K562 (cell line): Measurements from ENCODE around the gene MFSD6. TPM values are rescaled to one million over a fixed set of nuclear protein-coding genes. Genes with fewer than 3 reads are reported as not detected.

Experiments used
- ATAC-seq: fragments of 200-7000 bp; cut with Tn5 transposase; 3 replicates; pipeline ENCODE4 v1.9.1; 2020; ENCODE audit warnings: moderate library complexity
- BruUV-seq: library from RNA; stranded (reverse); fragments of 400-500 nt; replicated peaks from 2 replicates; lab custom pipeline; 2021; lab: Mats Ljungman, UMichigan
- CTCF ChIA-PET: fragments of 300-600 bp; formaldehyde crosslinking; extraction: SDS; loops from one replicate; lab custom pipeline; 2021; ENCODE audit warnings: low intra/inter-chr PET ratio; lab: Yijun Ruan, JAX
- POLR2A ChIA-PET: fragments of 300-600, 350-650 bp; sonication (Branson Sonifier 250); formaldehyde crosslinking; extraction: SDS; loops from one replicate; lab custom pipeline; 2021; ENCODE audit warnings: antibody characterized with exemption, inconsistent platforms; lab: Yijun Ruan, JAX
- DNase-seq, 4 experiments: peaks; one replicate each; pipeline versions ENCODE4 v3.0.0 to v3.0.0-alpha.2; 2011 to 2018; ENCODE audit warnings: low spot score in 3 of 4, mixed read lengths in 3 of 4; ENCODE audit errors: extremely low read depth in 1 of 4
- FAIRE-seq: peaks from 2 replicates; lab custom pipeline; 2011; peaks lifted over from hg19 to GRCh38; lab: Jason Lieb, UNC
- H2AFZ ChIP-seq: 2 replicates; pipeline ENCODE4 v1.6.0; 2011; ENCODE audit warnings: low read depth, low read length, control low read depth, inconsistent platforms
- H3K27ac ChIP-seq: fragments of 200-600 bp; 3 replicates; pipeline ENCODE4 v1.8.0; 2011; ENCODE audit warnings: low read depth, mild to moderate bottlenecking, control low read depth, inconsistent platforms, low read length, moderate library complexity, mixed read lengths; ENCODE audit errors: extremely low read depth
- H3K27me3 ChIP-seq, 2 experiments: fragments of 300-600 bp in 1 of 2; 2 replicates in 1 of 2; 3 replicates in 1 of 2; pipeline versions ENCODE4 v1.6.0 to v1.8.0; 2011; ENCODE audit warnings: inconsistent platforms in 2 of 2, low read length in 2 of 2, mild to moderate bottlenecking in 1 of 2, mixed read lengths in 1 of 2, moderate library complexity in 1 of 2; ENCODE audit not compliant: control insufficient read depth in 2 of 2, insufficient read depth in 2 of 2
- H3K36me3 ChIP-seq: fragments of 300-600 bp; 3 replicates; pipeline ENCODE4 v1.8.0; 2011; ENCODE audit warnings: mild to moderate bottlenecking, low read length, inconsistent platforms; ENCODE audit not compliant: control insufficient read depth, insufficient read depth
- H3K4me1 ChIP-seq, 2 experiments: fragments of 200-600 bp in 1 of 2; replicated peaks in 1 of 2; 2 replicates in 1 of 2; 3 replicates in 1 of 2; pipeline versions ENCODE4 v1.5.1 to v1.8.0; 2011; ENCODE audit warnings: inconsistent platforms in 2 of 2, low read length in 2 of 2, mild to moderate bottlenecking in 1 of 2, mixed read lengths in 1 of 2, moderate library complexity in 1 of 2; ENCODE audit not compliant: control insufficient read depth in 2 of 2, insufficient read depth in 2 of 2
- H3K4me2 ChIP-seq: 2 replicates; pipeline ENCODE4 v1.6.1; 2011; ENCODE audit warnings: low read length, control low read depth, inconsistent platforms, mixed read lengths; ENCODE audit not compliant: insufficient read depth
- H3K4me3 ChIP-seq: fragments of 200-600 bp; sonication (generic), shearing (Covaris generic); 2 replicates; pipeline ENCODE4 v1.5.1; 2016; ENCODE audit warnings: control low read depth, inconsistent platforms
- H3K79me2 ChIP-seq: fragments of 200-600 bp; 3 replicates; pipeline ENCODE4 v1.8.0; 2011; ENCODE audit warnings: low read length, inconsistent platforms; ENCODE audit not compliant: control insufficient read depth, insufficient read depth
- H3K9ac ChIP-seq, 2 experiments: 2 replicates each; pipeline versions ENCODE4 v1.6.0 to v1.6.1; 2011; ENCODE audit warnings: low read depth in 2 of 2, low read length in 2 of 2, control low read depth in 1 of 2, inconsistent platforms in 1 of 2, mild to moderate bottlenecking in 1 of 2, mixed read lengths in 1 of 2; ENCODE audit not compliant: insufficient read depth in 1 of 2
- H3K9me1 ChIP-seq: one replicate; pipeline ENCODE4 v1.6.0; 2011; ENCODE audit warnings: inconsistent platforms, mild to moderate bottlenecking, low read length, moderate library complexity; ENCODE audit not compliant: control insufficient read depth, insufficient read depth
- H3K9me3 ChIP-seq: replicated peaks from 2 replicates; pipeline ENCODE4 v1.5.1; 2011; ENCODE audit warnings: low read depth, low read length, inconsistent platforms; ENCODE audit not compliant: control insufficient read depth, insufficient read depth
- H4K20me1 ChIP-seq: replicated peaks from 2 replicates; pipeline ENCODE4 v1.6.1; 2011; ENCODE audit warnings: low read length, inconsistent platforms, mixed read lengths; ENCODE audit not compliant: control insufficient read depth, insufficient read depth
- ATF1 ChIP-seq, 2 experiments: fragments of 450-650 bp in 1 of 2; IDR thresholded peaks; 2 replicates each; pipeline ENCODE4 v1.6.1; 2016; ENCODE audit warnings: missing compliant biosample characterization in 1 of 2, missing genetic modification characterization in 1 of 2
- ATF4 ChIP-seq: fragments of 450-650 bp; formaldehyde crosslinking; IDR thresholded peaks from 2 replicates; pipeline ENCODE4 v1.4.0; 2022; ENCODE audit warnings: mild to moderate bottlenecking, moderate library complexity
- ETV6 ChIP-seq, 3 experiments: fragments of 150-350 bp in 1 of 3; sonication (generic) in 1 of 3; formaldehyde crosslinking in 1 of 3; IDR thresholded peaks; 2 replicates each; pipeline versions ENCODE4 v1.6.1 to v1.8.0; 2014 to 2022; ENCODE audit warnings: borderline replicate concordance in 2 of 3, low read depth in 2 of 3, antibody characterized with exemption in 1 of 3, low read length in 1 of 3, mild to moderate bottlenecking in 1 of 3, missing genetic modification reagents in 1 of 3
- MCM2 ChIP-seq: fragments of 450-650 bp; IDR thresholded peaks from 2 replicates; pipeline ENCODE4 v1.6.1; 2017; ENCODE audit warnings: low read depth, mild to moderate bottlenecking
- NCOA6 ChIP-seq: fragments of 450-650 bp; IDR thresholded peaks from 2 replicates; pipeline ENCODE4 v1.6.1; 2017; ENCODE audit warnings: mild to moderate bottlenecking
- NFXL1 ChIP-seq: fragments of 450-650 bp; formaldehyde crosslinking; IDR thresholded peaks from 2 replicates; pipeline ENCODE4 v1.4.0; 2021; ENCODE audit warnings: mild to moderate bottlenecking
- NR4A1 ChIP-seq, 2 experiments: fragments of 250-450 bp in 1 of 2; fragments of 450-650 bp in 1 of 2; sonication (Bioruptor Pico) in 1 of 2; IDR thresholded peaks; 2 replicates each; pipeline versions ENCODE4 v1.4.0 to v1.6.1; 2016 to 2020; ENCODE audit warnings: mild to moderate bottlenecking in 2 of 2, missing compliant biosample characterization in 1 of 2, missing genetic modification characterization in 1 of 2, moderate library complexity in 1 of 2
- POLR2A ChIP-seq: fragments of 450-650 bp; conservative IDR thresholded peaks from 2 replicates; pipeline ENCODE4 v1.6.1; 2016
- ZMIZ1 ChIP-seq, 2 experiments: fragments of 150-350 bp in 1 of 2; IDR thresholded peaks; 2 replicates each; pipeline ENCODE4 v1.6.1; 2012 to 2016; ENCODE audit warnings: low read depth in 2 of 2, low read length in 2 of 2, mild to moderate bottlenecking in 1 of 2, moderate library complexity in 1 of 2
- ZNF512 ChIP-seq: IDR thresholded peaks from 2 replicates; pipeline ENCODE4 v1.6.1; 2016; ENCODE audit warnings: missing genetic modification characterization, missing compliant biosample characterization
- ZNF830 ChIP-seq: fragments of 250-450 bp; sonication (Bioruptor Pico); IDR thresholded peaks from 2 replicates; pipeline ENCODE4 v1.5.0; 2021; ENCODE audit warnings: mild to moderate bottlenecking
- WGBS: fragments of 100-300 bp; shearing (Covaris generic); methylation state at CpG from one replicate; pipeline ENCODE4 v1.1.6; 2016; ENCODE audit warnings: low coverage, mixed read lengths; ENCODE audit not compliant: insufficient coverage; ENCODE audit errors: missing lambda C conversion rate; 5-methylcytosine and 5-hydroxymethylcytosine counted together
- in situ Hi-C: fragments of 300-500 bp; cut with MboI; formaldehyde crosslinking; loops from 4 replicates; pipeline ENCODE4 v1.15.0; 2018; ENCODE audit warnings: inconsistent platforms, mixed read lengths
- intact Hi-C: fragments of 100-400 bp; cut with micrococcal nuclease; formaldehyde crosslinking; loops from 2 replicates; pipeline ENCODE4 v1.14.2; 2022
- polyA plus RNA-seq, 8 experiments: library from polyadenylated mRNA; depleted of rRNA in 4 of 8; stranded (reverse) in 5 of 8; unstranded in 3 of 8; fragments of >200 nt; fragmentation: Nextera tagmentation in 2 of 8; fragmentation: Illumina TruSeq in 1 of 8; extraction: Ambion mirVana in 2 of 8; extraction: Trizol in 1 of 8; gene quantifications; 2 replicates each; pipeline versions ENCODE4 v1.2.1 to v1.2.3, GENCODE V29; 2011 to 2014; ENCODE audit warnings: inconsistent platforms in 1 of 8, missing spikeins in 1 of 8
- total RNA-seq, 7 experiments: library from RNA; depleted of rRNA in 6 of 7; stranded (reverse); fragments of >200 nt in 6 of 7; fragmentation: Illumina TruSeq in 2 of 7; extraction: Trizol in 2 of 7; gene quantifications; 2 replicates each; pipeline versions ENCODE4 v1.2.1 to v1.2.3, GENCODE V29; 2011 to 2021; ENCODE audit warnings: low replicate concordance in 1 of 7

Gene MFSD6
- total and polyA plus RNA-seq, 9 of the 15 experiments (the other 6 are each of a cell fraction or from before 2014, with no cell fraction given): 1.1 to 7.9 (median 4.4) TPM

- TF ChIP-seq ZMIZ1 (IDR thresholded peaks at IDR 0.05; ENCODE audit: low read depth in 2 of 2, low read length in 2 of 2) (no peak), NCOA6 (no peak), NR4A1 (CRISPR knock-in tag; IDR thresholded peaks at IDR 0.05) (no peak), NR4A1 (tag; IDR thresholded peaks at IDR 0.05) (no peak), NFXL1 (CRISPR knock-in tag) (no peak)
Measured at GRCh38 chr2:190443055-190443454, 34.9 kb downstream of the MFSD6 start (continued).

- POLR2A ChIA-PET: no interaction called here
- Histone ChIP-seq H3K27ac (no peak overlapping the region), H2AFZ (no peak overlapping the region), H3K4me2 (no peak overlapping the region), H3K9me3 (no peaks in the 10 kb centered on the region), H4K20me1 (no peaks in the 10 kb centered on the region), H3K79me2 (no peaks in the 10 kb centered on the region; the same call in 2 of the 3 replicates), H3K4me3 (no peak overlapping the region), H3K4me1 (peaks cover 0 to 2% of the 10 kb centered on the region in 2 experiments; a peak in 2 of 5 replicates), H3K27me3 (no peaks in the 10 kb centered on the region), H3K36me3 (no peaks in the 10 kb centered on the region), H3K9ac (no peak overlapping the region; a peak in 1 of 4 replicates), H3K9me1 (no peaks in the 10 kb centered on the region)
- CTCF ChIA-PET: no interaction called here
- 60% methylated on average over 3 of the region's 3 CpGs for WGBS
- intact Hi-C loops: no loop called here
- no peak for DNase-seq
- in situ Hi-C loops: no loop called here
- no TSS peak for BruUV-seq
- peak; percentile 52; the same call in 2 of the 3 replicates for ATAC-seq
- no peak for FAIRE-seq
- TF ChIP-seq ATF4 (no peak), MCM2 (no peak), ZNF830 (CRISPR knock-in tag) (no peak), ETV6 (IDR thresholded peaks at IDR 0.05; ENCODE audit: borderline replicate concordance in 1 of 2, low read depth in 2 of 2, low read length in 1 of 2) (no peak), ETV6 (CRISPR knock-in tag; IDR thresholded peaks at IDR 0.05; ENCODE audit: borderline replicate concordance) (no peak), POLR2A (no peak), ATF1 (CRISPR knock-in tag; IDR thresholded peaks at IDR 0.05) (no peak), ATF1 (tag; IDR thresholded peaks at IDR 0.05) (no peak), ZNF512 (no peak)
Measured at GRCh38 chr2:190443778-190444481, 35.8 kb downstream of the MFSD6 start.
